NCI-H146 treated with DMSO at 0.1 percent for 48 hours (cell line): ENCODE data around the gene TEX14.
"Not testable (repeated sequence)": the region's sequence is repeated elsewhere in the genome, so short reads cannot be mapped to it uniquely, and the experiment has no call there.

Experiments
- DNase-seq: peaks from one replicate; lab custom pipeline; 2025; ENCODE audit not compliant: unreplicated experiment; lab: John Stamatoyannopoulos, UW

The TEX14 gene

DNA sequence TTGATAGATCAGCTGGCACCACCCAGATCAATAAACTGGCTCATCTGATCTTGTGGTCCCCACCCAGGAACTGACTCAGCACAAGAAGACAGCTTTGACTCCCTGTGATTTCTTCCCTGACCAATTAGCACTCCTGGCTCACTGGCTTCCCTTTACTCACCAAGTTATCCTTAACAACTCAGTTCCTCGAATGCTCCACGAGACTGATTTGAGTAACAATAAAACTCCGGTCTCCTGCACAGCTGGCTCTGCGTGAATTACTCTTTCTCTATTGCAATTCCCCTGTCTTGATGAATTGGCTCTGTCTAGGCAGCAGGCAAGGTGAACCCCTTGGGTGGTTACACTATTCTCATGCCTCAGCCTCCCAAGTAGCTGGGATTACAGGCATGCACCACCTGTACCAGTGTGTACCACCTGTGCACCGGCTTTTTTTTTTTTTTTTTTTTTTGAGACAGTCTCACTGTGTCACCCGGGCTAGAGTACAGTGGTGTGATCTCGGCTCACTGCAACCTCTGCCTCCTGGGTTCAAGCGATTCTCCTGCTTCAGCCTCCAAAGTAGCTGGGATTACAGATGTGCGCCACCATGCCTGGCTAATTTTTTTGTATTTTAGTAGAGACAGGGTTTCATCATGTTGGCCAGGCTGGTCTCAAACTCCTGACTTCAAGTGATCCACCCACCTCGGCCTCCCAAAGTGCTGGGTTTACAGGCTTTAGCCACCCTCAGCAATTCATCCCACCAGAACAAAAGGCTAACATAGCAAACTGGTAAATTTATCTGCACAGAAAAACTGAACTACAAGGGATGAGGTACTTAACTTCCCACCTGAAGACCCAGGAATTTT lies 33.7 kb downstream of the TEX14 start:
- not testable (repeated sequence) for DNase-seq

DNA sequence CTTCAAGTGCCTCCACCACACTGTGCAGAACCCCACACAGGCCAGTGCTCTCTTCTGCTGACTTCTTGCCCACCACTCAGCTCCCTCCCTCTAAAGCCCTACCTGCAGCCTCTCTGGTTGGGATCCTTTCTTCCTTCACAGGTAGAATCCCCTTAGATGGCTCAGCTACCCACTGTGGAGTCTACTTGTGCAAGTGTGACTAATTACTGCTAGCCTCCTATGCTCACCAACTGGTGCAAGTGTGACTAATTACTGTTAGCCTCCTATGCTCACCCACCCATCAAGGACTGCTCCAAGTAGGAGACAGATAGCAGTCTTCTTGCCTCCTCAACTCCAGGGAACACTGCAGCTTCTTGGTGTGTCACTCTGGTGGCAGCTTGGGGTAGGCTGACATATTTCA lies 43.6 kb downstream of the TEX14 start:
- DNase-seq = no peak

DNA sequence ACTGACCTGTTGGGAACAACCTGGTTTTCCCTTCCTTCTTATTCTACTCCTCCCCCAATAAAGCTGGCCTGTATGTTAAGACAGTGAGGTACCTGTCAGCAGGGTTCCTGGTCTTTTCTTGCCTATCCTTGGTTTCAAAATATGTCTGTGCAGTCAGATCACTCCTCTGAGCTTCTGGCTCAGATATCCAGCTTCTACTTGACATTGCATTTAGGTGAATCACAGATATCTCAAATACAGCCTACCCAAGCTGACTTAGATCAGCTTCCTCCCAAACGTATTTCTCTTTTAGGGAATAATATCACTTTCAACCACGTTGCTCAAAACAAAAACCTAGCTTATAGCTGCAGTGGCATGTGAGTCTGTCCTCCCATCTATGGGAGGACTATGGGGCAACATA lies 48.7 kb downstream of the TEX14 start:
- no peak for DNase-seq

DNA sequence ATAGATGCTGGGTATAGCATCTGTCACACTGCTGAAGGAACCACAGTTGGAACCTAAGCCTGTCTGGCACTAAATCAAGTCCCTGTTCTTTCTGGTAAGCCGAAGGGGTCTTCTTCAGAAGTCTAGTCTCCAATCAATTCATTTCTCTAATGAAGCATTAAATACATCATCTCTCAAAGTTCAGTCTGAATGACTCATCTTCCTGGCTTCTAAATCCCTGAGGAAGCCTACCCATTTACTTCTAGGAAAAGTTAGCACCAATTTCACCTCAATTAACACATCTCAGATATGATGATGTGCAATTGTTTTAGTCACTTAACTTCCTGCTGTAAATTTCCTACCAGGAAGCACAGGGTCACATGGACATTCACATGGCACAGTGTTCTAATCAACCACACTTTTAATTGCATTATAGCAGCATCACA lies 49.9 kb downstream of the TEX14 start:
- no peak for DNase-seq

DNA sequence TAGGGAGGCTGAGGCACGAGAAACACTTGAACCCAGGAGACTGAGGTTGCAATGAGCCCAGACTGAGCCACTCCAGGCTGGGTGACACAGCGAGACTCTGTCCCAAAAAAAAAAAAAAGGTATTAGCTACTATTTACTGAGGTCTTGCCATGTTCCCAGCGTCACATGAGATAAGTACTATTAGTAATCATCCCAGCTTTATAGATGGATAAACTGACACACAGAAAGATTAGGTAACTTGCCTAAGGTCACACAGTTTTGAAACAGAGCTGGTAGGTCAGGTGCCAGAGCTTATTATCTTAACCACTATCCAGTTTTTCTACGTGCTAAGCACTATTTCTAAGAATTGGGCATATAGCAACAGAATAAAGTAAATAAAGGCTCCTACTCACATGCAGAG lies 51.6 kb downstream of the TEX14 start:
- DNase-seq = no peak

DNA sequence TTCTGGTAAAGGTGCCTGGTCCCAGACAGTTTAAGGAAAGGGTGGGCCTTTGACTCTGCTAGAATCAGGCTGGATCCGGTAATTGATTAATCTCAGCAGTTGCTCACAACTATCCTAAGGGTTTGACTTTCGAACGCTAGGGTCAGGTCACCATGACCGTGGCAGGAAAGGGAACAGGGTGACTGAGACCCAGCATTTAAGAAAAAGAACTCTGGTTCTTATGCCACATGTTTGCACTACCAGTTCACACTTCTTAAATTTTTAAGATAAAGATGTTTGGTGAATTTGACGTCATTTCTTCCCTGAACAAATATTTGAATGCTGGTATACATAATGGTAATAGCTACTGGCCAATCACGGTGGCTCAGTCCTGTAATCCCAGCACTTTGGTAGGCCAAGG lies 52.2 kb downstream of the TEX14 start:
- no peak for DNase-seq

DNA sequence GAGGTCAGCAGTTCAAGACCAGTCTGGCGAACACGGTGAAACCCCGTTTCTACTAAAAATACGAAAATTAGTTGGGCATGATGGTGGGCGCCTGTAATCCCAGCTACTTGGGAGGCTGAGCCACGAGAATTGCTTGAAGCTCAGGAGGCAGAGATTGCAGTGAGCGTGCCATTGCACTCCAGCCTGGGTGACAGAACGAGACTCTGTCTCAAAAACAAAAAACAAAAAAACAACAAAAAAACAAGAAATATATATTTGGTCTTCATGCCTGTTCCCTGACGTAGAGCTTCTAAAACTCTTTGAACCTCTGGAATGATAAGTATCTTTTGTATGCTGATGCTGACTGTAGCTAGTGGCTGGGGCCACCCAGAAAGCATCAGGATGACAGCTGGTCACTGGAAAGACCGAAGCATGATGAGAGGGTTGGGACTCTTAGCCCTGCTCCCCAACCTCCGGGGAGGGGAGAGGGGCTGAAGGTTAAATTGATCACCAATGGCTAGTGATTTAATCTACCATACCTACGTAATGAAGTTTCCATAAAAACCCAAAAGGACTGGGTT lies 54.8 kb downstream of the TEX14 start:
- DNase-seq = no peak

DNA sequence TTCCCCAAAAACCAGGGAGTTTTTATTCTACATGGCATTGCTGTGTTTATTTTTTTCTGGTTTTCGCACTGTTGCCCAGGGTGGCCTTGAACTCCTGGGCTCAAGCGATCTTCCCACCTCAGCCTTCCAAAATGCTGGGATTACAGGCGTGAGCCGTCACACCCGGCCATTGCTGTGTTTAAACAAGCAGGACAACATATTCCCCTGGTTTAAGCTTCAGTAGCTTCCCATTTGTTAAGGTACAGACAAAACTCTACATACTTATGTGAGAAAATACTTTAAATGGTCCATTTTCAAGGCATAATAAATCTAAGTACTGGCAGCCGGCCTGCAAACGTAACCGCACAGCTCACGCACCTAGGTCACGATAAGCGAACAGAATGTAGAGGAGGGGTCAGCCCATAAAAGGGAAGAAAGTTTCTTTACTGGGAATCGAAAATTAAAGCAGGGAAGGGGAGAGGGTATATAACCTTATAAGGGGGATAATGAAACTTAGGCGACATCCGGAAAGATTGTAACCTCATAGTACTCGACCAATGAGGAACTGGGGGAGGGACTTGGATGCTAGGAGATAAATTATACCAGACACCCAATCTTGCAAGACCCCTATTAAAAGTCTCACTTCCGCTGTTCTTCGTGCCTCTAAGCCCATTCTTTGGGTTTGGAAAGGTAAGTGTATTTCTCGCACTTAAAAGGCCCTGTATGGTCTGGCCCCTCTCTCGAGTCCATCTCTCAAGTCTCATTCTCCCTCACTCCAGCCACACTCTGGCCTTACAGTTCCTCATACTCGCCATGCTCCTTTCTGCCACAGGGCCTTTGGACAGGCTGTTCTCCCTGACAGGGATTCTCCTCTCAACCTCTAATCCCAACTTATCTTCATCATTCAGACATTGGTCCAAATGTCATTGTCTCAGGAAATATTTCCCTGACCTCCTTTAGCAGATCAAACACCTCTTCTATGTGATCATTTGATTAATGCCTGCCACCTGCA lies 59.2 kb downstream of the TEX14 start:
- no peak for DNase-seq

DNA sequence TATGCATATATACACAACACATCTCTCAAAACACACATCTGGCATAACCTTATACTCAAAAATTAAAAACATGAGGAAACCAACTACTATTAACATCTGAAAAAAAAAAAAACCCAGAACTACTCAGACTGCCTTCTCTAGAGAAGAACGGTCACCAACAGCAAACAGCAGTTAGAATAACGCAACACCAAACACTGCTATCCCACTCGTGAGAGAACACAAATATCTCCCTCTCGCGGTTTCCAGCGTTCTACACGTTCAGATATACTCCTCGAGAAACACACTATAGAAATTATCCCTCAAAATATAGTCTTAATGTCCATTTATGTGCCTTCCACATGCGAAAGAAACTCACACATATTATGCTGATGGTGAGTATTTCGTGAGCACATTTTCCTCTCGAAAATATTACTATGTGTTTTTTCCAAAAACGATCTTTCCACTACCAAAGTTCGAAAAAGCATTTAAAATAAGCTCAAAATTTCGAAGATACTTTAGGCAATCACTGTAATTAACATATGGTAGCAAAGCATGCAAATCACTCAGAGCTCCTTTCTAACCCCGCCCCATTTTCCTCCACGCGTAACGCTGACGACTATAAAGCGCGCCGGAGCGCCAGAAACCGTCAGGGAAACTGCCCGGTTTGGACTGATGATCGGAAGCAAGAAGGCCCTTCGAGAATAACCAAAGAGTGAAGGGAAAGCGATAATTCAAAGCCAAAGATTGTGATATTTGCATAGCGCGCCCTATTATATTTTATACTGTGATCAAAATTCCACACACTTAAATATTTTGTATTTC lies 60.1 kb downstream of the TEX14 start:
- DNase-seq = peak; percentile 75

DNA sequence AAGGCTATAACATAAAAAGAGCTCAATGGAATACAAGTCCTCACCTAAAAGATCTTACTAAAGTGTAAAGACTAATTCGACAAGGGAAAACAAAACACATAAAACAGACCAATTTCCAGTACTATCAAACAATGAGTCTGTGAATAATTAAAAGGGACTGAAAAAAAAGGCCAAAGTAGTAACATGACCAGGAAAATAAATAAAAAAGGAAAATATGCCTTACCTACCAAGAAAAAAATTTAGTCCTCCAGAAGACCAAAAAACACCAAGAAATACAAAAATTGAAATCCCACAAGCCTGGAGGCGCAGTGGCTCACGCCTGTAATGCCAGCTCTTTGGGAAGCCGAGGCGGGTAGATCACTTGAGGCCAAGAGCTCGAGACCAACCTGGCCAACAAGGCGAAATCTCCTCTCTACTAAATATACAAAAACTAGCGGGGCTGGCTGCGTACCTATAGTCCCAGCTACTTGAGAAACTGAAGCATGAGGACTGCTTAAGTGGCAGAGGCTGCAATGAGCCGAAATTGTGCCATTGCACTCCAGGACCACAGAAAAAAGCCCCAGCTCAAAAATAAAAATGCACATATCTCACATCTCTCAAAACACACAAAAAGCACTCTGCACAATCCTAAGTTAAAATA lies 60.8 kb downstream of the TEX14 start:
- no peak for DNase-seq

DNA sequence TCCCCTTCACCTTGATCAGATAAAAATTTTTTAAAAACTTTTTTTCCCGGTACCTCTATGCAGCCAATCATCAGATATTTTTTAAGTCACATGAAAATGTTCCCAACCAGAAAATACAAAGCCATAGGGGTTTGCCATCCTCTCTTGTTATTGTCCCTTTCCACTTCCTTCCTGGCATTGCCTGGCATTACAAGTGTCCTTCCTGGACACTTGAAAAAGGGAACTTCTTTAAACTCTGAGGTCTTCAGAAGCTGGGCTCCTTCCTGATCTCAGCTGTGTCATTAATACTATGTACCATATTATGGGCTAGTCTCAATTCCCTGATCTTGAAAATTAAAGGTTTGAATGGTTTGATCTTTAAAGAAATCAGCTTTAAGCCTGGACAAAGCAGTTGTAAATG lies 64.9 kb downstream of the TEX14 start:
- no peak for DNase-seq

DNA sequence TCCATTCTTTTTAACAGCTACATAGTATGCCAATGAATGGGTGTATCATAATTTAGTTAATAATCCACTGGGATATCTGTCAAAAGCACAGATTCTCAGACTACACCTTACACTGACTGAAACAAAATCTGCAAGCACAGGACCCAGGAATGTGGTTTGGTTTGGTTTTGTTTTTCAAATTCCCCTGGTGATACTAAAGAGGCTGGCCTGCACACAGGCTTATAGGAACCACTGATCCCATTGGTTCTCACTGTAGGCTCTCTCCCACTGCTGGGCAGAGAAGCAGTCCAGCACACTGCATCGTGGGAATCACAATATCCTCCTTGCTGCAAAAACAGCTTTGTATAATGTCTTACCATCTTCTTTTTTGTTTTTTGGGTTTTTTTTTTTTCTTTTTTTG lies 67.1 kb downstream of the TEX14 start:
- DNase-seq = no peak

DNA sequence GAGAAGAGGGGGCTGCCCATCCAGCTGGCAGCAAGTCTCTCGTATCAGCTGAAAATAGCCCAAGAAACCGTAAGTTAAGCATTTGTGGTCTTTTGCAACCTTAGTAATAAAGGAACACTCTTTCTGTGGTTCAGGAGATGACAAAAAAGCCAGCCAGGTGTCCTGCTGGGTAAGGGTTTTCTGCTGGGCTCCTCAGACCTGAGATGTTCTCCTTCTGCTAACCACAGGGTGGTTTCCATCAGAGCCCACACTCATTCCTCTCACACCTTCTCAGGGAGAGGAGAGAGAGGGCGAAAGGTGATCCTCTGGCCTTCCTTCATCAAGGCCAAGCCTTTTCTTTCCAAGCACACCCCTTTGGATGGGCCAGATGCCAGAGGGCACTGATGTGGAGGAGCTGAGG lies 70.7 kb downstream of the TEX14 start:
- no peak for DNase-seq

DNA sequence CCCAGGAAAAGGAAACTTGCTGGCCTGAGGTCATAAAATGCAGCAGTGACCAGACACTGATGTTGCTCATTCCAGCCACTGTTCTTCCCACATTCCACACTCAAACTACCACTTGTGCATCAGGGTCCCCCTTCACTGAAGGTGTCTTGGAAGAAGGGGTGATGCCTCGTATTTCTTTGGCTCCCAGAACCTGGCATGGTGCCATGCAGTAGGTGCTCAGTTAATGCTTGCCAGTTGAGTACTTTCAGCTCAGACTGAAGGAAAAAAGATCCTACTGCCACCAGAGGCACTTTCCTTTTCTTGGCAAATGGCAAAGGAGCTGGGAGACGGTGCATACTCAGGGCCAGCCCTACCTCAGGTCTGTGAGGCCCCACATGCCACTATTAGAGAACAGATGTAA lies 73.5 kb downstream of the TEX14 start:
- no peak for DNase-seq

DNA sequence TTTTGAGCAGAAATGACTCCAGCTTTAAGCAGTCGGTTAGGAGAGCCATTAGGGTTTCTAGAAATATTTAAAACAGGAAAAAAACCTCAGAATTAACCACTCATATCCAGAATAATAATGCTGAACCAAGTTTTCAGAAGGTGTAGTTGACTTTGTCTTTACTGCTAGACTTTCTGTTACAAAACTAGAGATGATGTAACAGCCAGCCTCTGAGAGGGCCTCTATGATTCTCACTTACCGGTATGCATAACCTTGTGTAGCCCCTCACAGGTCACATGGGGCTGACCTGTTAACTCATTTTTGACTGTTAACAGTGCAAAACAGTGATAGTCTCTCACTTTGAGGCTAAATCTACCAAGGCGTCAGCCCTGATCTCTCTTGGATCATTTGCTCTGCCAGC lies 74.3 kb downstream of the TEX14 start:
- no peak for DNase-seq

DNA sequence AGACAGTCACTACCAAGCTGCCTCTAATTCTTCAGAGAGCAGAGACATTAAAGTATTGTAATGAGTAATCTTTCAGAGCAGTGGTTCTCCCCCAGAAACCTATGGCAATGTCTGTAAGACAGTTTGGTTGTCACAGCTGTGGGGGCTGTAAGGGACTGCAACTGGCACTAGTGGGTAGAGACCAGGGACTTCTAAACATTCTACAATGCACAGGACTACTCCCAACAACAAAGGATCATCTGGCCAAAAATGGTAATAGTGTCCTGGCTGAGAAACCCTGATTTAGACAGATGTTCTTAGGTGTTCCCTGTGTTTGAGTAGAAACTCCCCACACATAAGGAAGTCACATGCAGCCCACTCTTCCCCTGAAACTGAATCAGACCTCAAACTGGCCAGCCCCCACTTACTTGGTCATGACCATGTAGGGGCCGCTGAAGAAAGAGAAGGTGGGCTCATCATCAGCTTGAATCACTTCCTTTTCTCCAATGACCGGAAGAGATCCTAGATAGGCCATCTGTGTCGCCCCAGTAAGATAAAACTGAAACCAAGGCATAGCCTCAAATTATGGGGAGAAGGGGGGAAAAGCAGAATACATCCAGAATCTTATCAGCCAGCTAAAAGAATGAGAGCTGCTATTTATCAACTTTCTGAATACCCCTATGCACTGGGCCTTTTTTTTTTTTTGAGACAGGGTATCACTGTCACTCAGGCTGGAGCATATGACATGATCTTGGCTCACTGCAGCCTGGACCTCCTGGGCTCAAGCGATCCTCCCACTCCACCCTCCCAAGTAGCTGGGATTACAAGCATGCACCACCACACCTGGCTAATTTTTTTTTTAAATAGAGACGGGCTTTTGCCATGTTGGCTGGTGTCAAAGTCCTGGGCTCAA lies 75.8 kb downstream of the TEX14 start:
- DNase-seq = no peak

DNA sequence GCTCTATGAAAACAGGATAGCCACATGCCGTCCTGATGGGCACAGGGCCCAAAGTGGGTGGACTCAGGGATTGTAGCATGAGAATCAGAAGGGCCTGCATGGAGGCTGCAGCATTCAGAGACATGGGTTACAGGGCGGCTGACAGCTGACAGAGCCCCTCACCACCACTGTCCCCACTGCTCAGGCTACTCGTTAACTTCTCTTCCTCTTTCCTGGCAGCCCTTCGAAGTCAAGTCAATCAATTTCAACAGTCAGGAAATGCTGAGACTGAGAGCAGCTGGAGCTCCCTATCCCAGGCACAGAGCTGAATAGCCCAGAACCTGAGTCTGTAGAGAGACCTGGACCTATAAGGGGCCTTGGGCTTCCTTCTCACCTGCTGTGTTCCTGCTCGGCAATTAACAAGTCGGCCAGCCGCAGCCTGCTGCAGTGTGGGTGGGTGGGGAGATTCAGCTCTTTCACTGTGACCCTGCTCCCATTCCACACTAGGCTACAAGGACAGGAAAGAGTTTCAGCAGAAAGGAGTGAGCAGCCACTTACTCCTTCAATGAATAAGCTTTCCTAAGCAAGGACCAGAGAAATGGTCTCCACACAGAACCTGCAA lies 76.9 kb downstream of the TEX14 start:
- no peak for DNase-seq

DNA sequence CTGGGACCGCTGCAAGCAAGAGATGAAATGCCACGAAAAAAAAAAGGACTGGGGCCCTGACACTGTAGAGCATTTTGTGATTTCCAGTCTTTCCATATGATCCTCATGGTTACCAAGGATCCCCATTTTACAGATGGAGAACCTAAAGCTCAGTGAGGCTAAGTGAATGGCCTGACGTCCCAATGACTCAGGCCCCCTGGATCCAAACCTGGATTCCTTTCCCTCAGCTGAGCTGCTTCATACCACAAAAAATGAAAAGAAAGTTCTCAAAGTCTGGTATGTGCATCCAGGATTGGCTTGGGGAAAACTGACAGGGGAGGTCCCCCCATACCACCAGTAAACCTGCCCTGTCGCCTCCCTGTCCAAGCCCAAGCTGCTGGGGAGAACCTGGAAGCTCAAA lies 80.5 kb downstream of the TEX14 start:
- no peak for DNase-seq

DNA sequence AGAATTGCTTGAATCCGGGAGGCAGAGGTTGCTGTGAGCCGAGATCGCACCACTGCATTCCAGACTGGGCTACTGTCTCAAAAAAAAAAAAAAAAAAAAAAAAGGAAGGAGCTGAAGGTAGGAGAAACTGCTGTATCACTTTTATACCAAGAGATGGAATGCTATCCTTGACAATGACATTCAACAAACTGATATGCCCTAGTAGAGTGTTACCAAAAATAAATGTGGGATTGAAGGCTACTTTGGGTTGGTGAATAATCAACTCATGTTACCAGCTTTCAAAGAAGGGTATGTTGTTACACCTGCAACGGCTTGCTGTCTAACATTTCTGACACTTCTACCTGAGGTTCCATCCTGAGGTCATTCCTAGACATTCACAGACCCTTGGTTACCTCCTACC lies 84.9 kb downstream of the TEX14 start:
- no peak for DNase-seq
